Kidney (tissue), 14 donors: ENCODE results near the gene S100A12. TPM values are rescaled to one million over a fixed set of nuclear protein-coding genes. Genes with fewer than 3 reads are reported as not detected.
A peak's percentile ranks its signal among the peaks of the same experiment; 100 is the strongest.

Experiments used
- DNase-seq, 5 donors: peaks; one replicate each; pipeline ENCODE4 v3.0.0-alpha.2; 2013 to 2020
- FAIRE-seq: peaks from 2 replicates; lab custom pipeline; 2012; peaks lifted over from hg19 to GRCh38; lab: Jason Lieb, UNC
- H3K27ac ChIP-seq, 2 donors: one replicate each; pipeline ENCODE4 v1.7.0; 2013; ENCODE audit warnings: low read depth in 2 of 2, low read length in 2 of 2, inconsistent platforms in 1 of 2
- H3K27me3 ChIP-seq: one replicate; pipeline ENCODE4 v1.7.1; 2013; ENCODE audit warnings: low read length, inconsistent platforms; ENCODE audit not compliant: control insufficient read depth, insufficient read depth
- H3K36me3 ChIP-seq, 3 donors: one replicate each; pipeline versions ENCODE4 v1.7.0 to v1.7.1; 2013; ENCODE audit warnings: low read length in 3 of 3, control low read depth in 1 of 3, inconsistent platforms in 1 of 3; ENCODE audit not compliant: insufficient read depth in 3 of 3, control insufficient read depth in 2 of 3
- H3K4me1 ChIP-seq, 3 donors: one replicate each; pipeline versions ENCODE4 v1.7.0 to v1.7.1; 2013; ENCODE audit warnings: low read length in 3 of 3, inconsistent platforms in 1 of 3, low read depth in 1 of 3; ENCODE audit not compliant: control insufficient read depth in 2 of 3, insufficient read depth in 2 of 3
- H3K4me3 ChIP-seq, 3 donors: one replicate each; pipeline versions ENCODE4 v1.7.0 to v1.8.1; 2013; ENCODE audit warnings: low read length in 3 of 3, control low read depth in 1 of 3, inconsistent platforms in 1 of 3
- H3K9ac ChIP-seq, 3 donors: one replicate each; pipeline versions ENCODE4 v1.7.0 to v1.7.1; 2013; ENCODE audit warnings: low read length in 3 of 3, control low read depth in 1 of 3, inconsistent platforms in 1 of 3
- H3K9me3 ChIP-seq, 3 donors: one replicate each; pipeline versions ENCODE4 v1.7.0 to v1.7.1; 2013; ENCODE audit warnings: low read length in 3 of 3, control low read depth in 1 of 3, inconsistent platforms in 1 of 3; ENCODE audit not compliant: control insufficient read depth in 2 of 3, insufficient read depth in 1 of 3
- CTCF ChIP-seq: IDR thresholded peaks from 3 replicates; pipeline ENCODE4 v1.5.1; 2012; ENCODE audit warnings: mild to moderate bottlenecking, moderate library complexity, borderline replicate concordance; ENCODE audit not compliant: insufficient read depth; ENCODE audit errors: extremely low read depth
- intact Hi-C: fragments of 100-400 bp; cut with DNase I; formaldehyde crosslinking; loops from one replicate; pipeline ENCODE4 v1.11.1; 2022
- polyA plus RNA-seq: library from polyadenylated mRNA; stranded (reverse); fragments of 350-450 nt; fragmentation: Illumina TruSeq; extraction: RNeasy Lipid Tissue Mini Kit (QIAGEN cat#74804); gene quantifications from one replicate; pipeline ENCODE4 v1.2.3, GENCODE V29; 2014; ENCODE audit warnings: low read depth, low replicate concordance; ENCODE audit not compliant: insufficient read depth
- total RNA-seq: library from RNA; stranded (reverse); fragmentation: NEBNext Ultra II Directional; extraction: Animal tissue kit (Norgen Biotek cat#: 25700); gene quantifications from one replicate; pipeline ENCODE4 v1.2.1, GENCODE V29; 2021
- donor health status: control.
- donor health status: control.
- donor health status: control.
- donor health status: control.
- donor health status: control.
- donor health status: DM: yes; HTN: yes; CAD: no.
- donor health status: Normal renal cell carcinoma (clear cell type).

The S100A12 gene
- total and polyA plus RNA-seq, 2 donors from 2014 or later, result 1.3 to 2.7 TPM

- intact Hi-C loops, result no loop called here
- Histone ChIP-seq H3K9me3 (no peaks in the 10 kb centered on the region), H3K27me3 (no peaks in the 10 kb centered on the region), H3K4me3 (no peak overlapping the region), H3K9ac (no peak overlapping the region), H3K27ac (no peak overlapping the region), H3K4me1 (peaks cover 0 to 2% (median 0%) of the 10 kb centered on the region in 3 donors), H3K36me3 (no peaks in the 10 kb centered on the region)
- no peak for TF ChIP-seq CTCF
- no peak for FAIRE-seq
- DNase-seq, result no peak
Measured at GRCh38 chr1:153374071-153374470, 1.4 kb downstream of the S100A12 start.

GRCh38 chr1:153372571-153372970, 2.9 kb downstream of the S100A12 start:
- no peak for FAIRE-seq
- no peak for TF ChIP-seq CTCF
- H3K9ac ChIP-seq, result no peak overlapping the region
- H3K4me1 ChIP-seq, result peaks cover 0 to 2% (median 0%) of the 10 kb centered on the region in 3 donors
- H3K36me3 ChIP-seq, result no peaks in the 10 kb centered on the region
- DNase-seq, result no peak
- intact Hi-C loops, result no loop called here
- H3K4me3 ChIP-seq, result no peak overlapping the region
- no peak overlapping the region for H3K27ac ChIP-seq
- H3K9me3 ChIP-seq, result no peaks in the 10 kb centered on the region
- no peaks in the 10 kb centered on the region for H3K27me3 ChIP-seq

DNA sequence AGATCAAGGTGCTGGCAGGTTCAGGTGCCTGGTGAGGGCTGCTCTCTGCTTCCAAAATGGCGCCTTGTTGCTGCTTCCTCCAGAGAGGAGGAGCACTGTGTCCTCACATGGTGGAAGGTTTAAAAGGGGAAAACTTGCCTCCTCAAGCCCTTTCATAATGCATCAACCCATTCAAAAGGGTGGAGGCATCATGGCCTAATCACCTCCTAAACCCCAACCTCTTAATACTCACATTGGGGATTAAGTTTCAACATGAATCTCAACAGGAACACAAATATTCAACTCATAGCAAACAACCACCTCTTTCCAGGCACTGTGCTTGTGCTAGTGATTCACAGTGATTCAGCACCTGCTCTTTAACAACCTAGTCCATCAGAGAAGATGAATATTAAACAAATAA, 4.2 kb downstream of the S100A12 start:
- no peaks in the 10 kb centered on the region for H3K36me3 ChIP-seq
- H3K9ac ChIP-seq, result no peak overlapping the region
- FAIRE-seq (no peak), DNase-seq (no peak)
- intact Hi-C loops, result no loop called here
- no peak overlapping the region for H3K4me3 ChIP-seq
- peaks cover 0 to 2% (median 0%) of the 10 kb centered on the region in 3 donors for H3K4me1 ChIP-seq
- no peaks in the 10 kb centered on the region for H3K27me3 ChIP-seq
- TF ChIP-seq CTCF, result no peak
- H3K27ac ChIP-seq, result no peak overlapping the region
- H3K9me3 ChIP-seq, result no peaks in the 10 kb centered on the region

- no peak for TF ChIP-seq CTCF
- no peaks in the 10 kb centered on the region for H3K9me3 ChIP-seq
- no peaks in the 10 kb centered on the region for H3K36me3 ChIP-seq
- peak in 2 of 5 donors; percentile 67 to 74 for DNase-seq
- intact Hi-C loops, result no loop called here
- no peak overlapping the region for H3K9ac ChIP-seq
- no peaks in the 10 kb centered on the region for H3K27me3 ChIP-seq
- no peak overlapping the region for H3K27ac ChIP-seq
- FAIRE-seq, result no peak
- peaks cover 0 to 2% (median 0%) of the 10 kb centered on the region in 3 donors for H3K4me1 ChIP-seq
- H3K4me3 ChIP-seq, result no peak overlapping the region
Measured at GRCh38 chr1:153370146-153370545, 5.3 kb downstream of the S100A12 start.
